HG03103 (cell line): ENCODE data around the gene DAB1.

Source experiments
- ATAC-seq: cut with Tn5 transposase; IDR thresholded peaks from one replicate; pipeline ENCODE4 v1.9.1; 2021; ENCODE audit warnings: low read depth; ENCODE audit not compliant: unreplicated experiment

Gene DAB1

DNA sequence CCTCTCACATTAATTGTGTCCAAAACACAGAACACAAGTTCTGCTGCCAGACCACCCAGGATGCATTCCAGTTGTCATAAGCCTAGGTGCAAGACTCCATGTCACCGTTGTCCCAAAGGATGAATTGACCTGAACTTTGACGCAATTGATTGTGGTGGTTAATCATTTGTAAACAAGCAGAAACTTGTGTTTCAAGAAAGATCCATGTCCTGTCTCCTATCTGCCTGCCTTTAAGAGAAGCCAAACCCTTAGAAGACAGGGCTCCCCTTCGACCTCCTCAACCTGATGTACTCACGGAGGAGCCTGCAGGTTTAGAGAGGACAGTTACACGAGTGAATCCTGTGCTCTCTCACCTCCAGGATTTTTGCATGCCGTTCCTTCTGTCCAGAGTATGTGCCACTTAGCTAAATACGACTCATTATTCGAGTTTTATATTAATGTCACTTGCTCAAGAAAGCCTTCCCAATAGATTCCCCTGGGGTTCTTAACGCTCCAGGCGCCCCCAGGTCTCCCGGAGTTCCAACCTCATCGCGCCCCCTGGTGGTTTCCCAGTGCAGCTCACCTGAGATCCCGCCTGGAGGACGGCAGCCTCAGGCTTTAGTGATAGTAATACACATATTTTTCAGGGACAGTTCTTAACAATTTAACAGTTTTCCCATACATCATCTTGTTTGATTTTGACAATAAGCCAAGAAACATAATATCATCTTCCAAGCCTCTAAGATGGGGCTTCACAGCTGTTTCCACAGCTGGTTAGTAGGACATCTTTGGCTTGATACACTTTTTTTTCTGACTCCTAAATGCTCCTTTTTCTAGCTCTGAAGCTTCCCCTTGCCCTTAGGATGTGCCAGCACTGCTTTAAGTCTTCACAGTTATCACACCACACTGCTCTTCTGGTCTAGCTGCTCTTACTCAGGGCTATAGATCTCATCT is 455.7 kb downstream of the DAB1 start:
- ATAC-seq: no peak

DNA sequence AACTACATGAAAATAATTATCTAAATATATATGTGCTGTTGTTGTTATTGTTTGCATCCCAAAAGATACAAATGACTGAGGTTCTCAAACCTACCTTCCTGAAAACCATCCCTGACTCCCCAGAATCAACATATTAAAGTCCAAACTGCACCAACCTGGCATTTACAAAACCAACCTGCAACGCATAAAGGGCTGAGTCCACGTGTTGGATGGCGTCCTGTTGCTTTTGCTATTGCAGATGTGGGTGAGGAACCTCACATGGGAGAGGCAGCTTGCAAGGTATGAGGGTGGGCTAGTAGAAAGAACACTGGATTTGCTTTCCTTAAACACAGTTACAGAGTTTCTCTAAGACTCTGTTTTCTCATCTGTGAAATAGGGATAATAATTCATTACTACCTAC is 456.5 kb downstream of the DAB1 start:
- ATAC-seq: no peak

DNA sequence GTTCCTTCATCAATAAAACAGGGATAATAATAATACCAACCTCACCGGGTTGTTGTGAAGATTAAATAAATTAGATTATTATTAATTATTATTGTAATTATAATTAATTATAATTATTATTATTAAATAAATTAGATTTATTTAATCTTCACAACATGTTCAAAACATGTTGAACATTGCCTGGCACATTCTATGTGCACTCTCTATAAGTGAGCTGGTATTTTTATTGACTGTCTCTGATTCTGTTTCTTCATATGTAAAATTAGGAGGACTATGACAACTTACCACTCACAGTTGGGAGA is 457.2 kb downstream of the DAB1 start:
- no peak for ATAC-seq

DNA sequence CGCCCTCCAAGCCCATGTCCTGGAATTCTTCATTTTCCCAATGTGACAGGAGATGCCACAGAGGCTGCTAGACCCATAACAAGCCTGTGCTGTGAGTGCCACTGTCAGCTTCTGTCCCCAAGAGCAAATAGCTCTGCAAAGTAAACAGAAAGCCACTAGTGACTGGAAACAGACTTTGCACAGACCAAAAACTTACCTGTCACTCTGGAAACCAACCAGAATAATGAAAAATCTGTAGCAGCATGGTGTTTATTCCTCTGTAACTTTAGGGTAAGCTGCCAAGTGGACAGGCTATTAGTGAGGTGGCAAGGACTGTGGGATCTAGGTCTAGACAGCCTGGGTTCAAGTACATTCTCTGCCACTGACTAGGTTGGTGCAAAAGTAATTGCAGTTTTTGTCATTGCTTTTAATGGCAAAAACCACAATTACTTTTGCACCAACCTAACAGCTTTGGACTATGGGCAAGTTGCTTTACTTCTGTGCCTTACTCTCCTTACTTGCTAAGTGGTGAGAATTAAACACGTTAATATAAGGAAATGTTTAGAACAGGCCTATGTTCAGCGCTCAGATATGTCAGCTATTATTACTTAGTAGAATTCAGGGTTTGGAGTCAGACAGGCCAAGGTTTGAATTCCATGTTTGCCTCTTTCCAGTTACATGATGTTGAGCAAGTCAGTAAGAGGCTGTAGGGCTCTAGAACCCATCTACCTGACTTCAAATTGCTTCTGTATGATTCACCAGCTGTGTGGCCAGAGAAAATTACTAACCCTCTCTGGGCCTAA is 457.8 kb downstream of the DAB1 start, which contains the start of gene C8B:
C8B (minus strand) TSS at position 100 of the 782 bp plus-strand sequence; CDS start at position 33, 67 bp downstream.
- no peak for ATAC-seq

DNA sequence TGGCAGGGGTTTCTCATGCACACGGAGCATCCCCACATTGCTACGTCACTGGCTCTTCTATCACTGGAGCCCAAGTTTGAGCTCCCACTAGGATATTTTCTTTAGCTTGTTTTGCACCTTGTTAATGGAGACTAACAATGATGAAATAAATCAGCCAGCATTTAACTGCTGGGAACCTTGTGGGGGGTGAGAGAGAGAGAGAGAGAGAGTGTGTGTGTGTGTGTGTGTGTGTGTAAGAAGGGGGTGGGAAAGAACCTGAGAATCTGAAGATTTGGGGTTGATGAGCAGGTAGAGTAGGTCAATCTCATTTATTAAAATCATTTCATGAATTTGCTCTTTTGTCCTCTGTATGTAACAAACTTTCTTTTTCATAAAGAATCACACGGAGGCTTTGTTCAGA is 458.7 kb downstream of the DAB1 start:
- no peak for ATAC-seq

GRCh38 chr1:56964349-56965017 is 459.4 kb downstream of the DAB1 start:
- no peak for ATAC-seq

- no peak for ATAC-seq
Measured at GRCh38 chr1:56963667-56964066, 460.2 kb downstream of the DAB1 start.

DNA sequence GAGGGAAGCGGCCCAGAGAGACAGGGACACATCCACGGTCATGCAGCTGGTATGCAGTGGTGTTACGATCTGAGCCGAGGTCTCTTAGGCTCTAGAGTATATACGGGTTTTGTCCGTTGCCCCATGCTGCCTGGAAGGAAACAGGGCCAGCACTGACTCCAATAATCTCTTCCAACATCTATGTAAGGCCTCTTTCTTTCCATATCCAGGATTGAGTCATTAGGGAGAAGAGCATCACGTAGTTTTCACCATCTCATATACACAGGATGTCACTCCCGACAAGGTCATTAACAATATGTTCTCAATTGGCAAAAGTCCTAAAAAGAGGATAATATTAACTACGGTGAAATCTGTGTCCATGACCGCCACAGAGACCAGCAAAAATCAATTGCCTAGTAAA is 462.4 kb downstream of the DAB1 start:
- ATAC-seq: no peak

DNA sequence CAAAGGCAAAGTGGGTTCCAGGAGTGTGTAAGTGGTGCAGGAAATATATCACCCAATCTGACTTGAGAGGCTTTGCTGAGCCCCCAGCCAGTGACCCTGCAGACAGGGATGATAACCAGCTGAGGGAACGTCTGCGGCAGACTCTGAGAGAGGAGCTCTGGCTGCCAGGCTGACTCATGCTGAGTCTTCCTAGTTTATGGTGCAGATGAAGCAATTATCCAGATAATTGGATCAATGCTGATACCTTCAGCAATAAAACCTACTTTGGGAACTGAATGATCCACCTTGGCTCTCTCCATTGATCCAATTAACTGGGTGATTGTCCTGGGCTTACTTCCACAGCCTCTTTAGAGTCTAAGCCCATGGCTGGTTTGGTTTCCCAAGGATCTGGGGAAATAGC is 465.3 kb downstream of the DAB1 start:
- no peak for ATAC-seq

GRCh38 chr1:56957931-56958330 is 465.9 kb downstream of the DAB1 start:
- no peak for ATAC-seq

DNA sequence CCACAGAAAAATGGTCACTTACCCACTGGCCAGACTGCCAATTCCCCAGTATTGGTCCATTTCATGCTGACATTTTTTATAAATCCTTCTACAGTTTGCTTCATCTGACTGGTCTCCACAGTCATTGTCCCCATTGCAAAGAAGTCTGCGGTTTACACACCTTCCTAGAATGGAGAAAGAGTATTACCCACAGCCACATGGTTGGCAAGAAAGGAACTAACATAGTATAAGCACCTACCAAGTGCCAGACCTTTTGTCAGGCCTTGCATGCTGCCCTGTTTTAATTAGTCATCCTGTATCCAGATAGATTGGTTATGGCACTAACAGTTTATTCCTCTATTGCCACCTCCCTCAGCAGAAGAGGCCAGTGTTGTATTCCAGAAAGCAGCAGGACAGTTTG is 469.2 kb downstream of the DAB1 start:
- no peak for ATAC-seq

DNA sequence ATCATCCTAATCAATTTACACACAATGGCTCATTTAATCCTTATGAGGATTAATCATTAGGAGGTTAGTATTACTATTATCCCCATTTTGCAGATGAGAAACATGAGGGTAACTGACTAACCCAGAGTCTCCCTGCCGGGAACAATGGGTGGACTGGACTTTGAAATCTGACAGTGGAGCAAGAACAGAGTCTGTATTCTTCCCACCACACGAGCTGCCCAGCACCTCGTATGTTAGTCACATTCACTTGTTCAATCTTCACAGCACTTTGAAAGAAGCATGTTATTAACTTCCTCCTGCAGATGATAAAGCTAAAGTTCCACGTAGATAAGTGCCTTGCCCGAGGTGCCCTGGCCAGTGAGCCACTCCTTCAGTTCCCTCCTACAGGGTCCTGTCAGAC is 470.5 kb downstream of the DAB1 start:
- no peak for ATAC-seq

GRCh38 chr1:56952501-56952900 is 471.4 kb downstream of the DAB1 start:
- ATAC-seq: no peak

GRCh38 chr1:56948403-56949023 is 475.3 kb downstream of the DAB1 start:
- ATAC-seq: no peak
